Kidney capillary endothelial cell (primary cell): Measurements from ENCODE around the gene FAM163A.

ENCODE experiments used
- DNase-seq: peaks from one replicate; pipeline ENCODE4 v3.0.0-alpha.2; 2018; ENCODE audit warnings: low spot score

FAM163A gene

GRCh38 chr1:179753061-179753460 lies 10.0 kb downstream of the FAM163A start:
- no peak for DNase-seq

GRCh38 chr1:179754041-179754624 lies 11.0 kb downstream of the FAM163A start:
- no peak for DNase-seq

- no peak for DNase-seq
Observed at GRCh38 chr1:179757933-179758332, 14.8 kb downstream of the FAM163A start.

- DNase-seq, result no peak
Observed at GRCh38 chr1:179760521-179760920, 17.4 kb downstream of the FAM163A start.

GRCh38 chr1:179761296-179761695 lies 18.2 kb downstream of the FAM163A start:
- no peak for DNase-seq

- no peak for DNase-seq
Observed at GRCh38 chr1:179761846-179762640, 19.0 kb downstream of the FAM163A start.

- DNase-seq, result no peak
Observed at GRCh38 chr1:179767177-179767581, 24.1 kb downstream of the FAM163A start.

- no peak for DNase-seq
Observed at GRCh38 chr1:179767996-179768395, 24.9 kb downstream of the FAM163A start.

- no peak for DNase-seq
Observed at GRCh38 chr1:179770887-179771502, 27.9 kb downstream of the FAM163A start.

- no peak for DNase-seq
Observed at GRCh38 chr1:179773264-179773663, 30.2 kb downstream of the FAM163A start.

GRCh38 chr1:179774000-179774399 lies 30.9 kb downstream of the FAM163A start:
- DNase-seq, result no peak

GRCh38 chr1:179774566-179774965 lies 31.5 kb downstream of the FAM163A start:
- DNase-seq, result no peak

- DNase-seq, result no peak
Observed at GRCh38 chr1:179775009-179775408, 31.9 kb downstream of the FAM163A start.

- DNase-seq, result no peak
Observed at GRCh38 chr1:179776831-179777230, 33.7 kb downstream of the FAM163A start.

- DNase-seq, result no peak
Observed at GRCh38 chr1:179777731-179778130, 34.6 kb downstream of the FAM163A start.

GRCh38 chr1:179779645-179780272 lies 36.7 kb downstream of the FAM163A start:
- no peak for DNase-seq

GRCh38 chr1:179781962-179782361 lies 38.9 kb downstream of the FAM163A start:
- DNase-seq, result no peak

- no peak for DNase-seq
Observed at GRCh38 chr1:179785031-179785431, 41.9 kb downstream of the FAM163A start.

- DNase-seq, result no peak
Observed at GRCh38 chr1:179785728-179786127, 42.6 kb downstream of the FAM163A start.

GRCh38 chr1:179786815-179787685 lies 44.0 kb downstream of the FAM163A start:
- DNase-seq, result no peak

- DNase-seq, result no peak
Observed at GRCh38 chr1:179788259-179788658, 45.2 kb downstream of the FAM163A start.

- DNase-seq, result no peak
Observed at GRCh38 chr1:179793281-179793680, 50.2 kb downstream of the FAM163A start.
